Measurements from ENCODE around the gene SPATA19.

The SPATA19 gene

DNA sequence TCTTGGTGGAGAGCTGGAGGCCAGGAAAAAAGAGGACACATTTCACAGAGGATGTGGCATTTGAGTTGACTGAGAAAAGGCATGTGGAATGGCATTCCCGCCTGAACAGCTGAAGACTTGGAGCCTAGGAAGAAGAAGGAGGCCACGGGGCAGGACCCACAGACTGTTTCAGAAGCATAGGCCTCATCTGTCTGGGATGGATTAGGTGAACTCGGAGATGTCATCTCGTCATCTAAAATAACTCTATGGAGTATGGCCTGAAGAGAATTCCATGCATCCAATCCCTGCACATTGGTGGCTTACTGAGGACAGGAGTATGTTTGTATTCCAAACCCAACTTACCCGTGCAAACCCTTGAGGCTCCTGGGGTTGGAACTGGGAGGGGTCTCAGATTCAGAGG lies 16.4 kb downstream of the SPATA19 start:
- Histone ChIP-seq H3K9ac (ENCODE audit: low read depth in 1 of 2, low read length in 2 of 2) (no peak overlapping the region), H3K4me3 (ENCODE audit: low read length in 2 of 2) (no peak overlapping the region), H3K27me3 (ENCODE audit: control insufficient read depth in 2 of 2, insufficient read depth in 2 of 2, low read length in 2 of 2) (no peaks in the 10 kb centered on the region), H3K9me3 (ENCODE audit: control insufficient read depth in 2 of 2, low read length in 2 of 2) (no peaks in the 10 kb centered on the region), H3K27ac (ENCODE audit: low read depth in 2 of 2, low read length in 2 of 2) (no peak overlapping the region), H3K4me1 (ENCODE audit: control insufficient read depth in 2 of 2, insufficient read depth in 2 of 2, low read length in 2 of 2) (no peaks in the 10 kb centered on the region), H3K36me3 (ENCODE audit: control insufficient read depth in 2 of 2, insufficient read depth in 2 of 2, low read length in 2 of 2) (no peaks in the 10 kb centered on the region)

DNA sequence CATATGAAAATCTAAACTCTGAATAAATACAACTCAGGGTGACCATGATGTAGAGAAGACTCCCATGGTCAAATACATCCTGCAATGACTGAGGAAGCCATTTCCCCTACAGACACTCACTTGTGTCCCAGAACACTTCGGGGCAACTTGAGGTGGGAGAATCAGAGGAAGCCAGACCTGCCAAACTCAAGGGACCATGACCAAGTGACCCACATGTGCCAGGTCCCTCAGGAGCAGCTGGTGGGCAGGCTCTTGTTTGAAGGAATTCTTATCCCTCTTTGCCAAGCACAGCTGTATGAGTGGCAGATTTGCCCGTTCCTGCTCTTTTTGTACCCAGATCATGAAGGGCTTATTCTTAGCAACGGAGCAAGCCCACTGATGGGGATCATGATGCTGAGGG lies 17.8 kb downstream of the SPATA19 start:
- no peak overlapping the region for H3K27ac ChIP-seq (ENCODE audit: low read depth in 2 of 2, low read length in 2 of 2)
- no peaks in the 10 kb centered on the region for H3K27me3 ChIP-seq (ENCODE audit: control insufficient read depth in 2 of 2, insufficient read depth in 2 of 2, low read length in 2 of 2)
- no peaks in the 10 kb centered on the region for H3K36me3 ChIP-seq (ENCODE audit: control insufficient read depth in 2 of 2, insufficient read depth in 2 of 2, low read length in 2 of 2)
- no peaks in the 10 kb centered on the region for H3K4me1 ChIP-seq (ENCODE audit: control insufficient read depth in 2 of 2, insufficient read depth in 2 of 2, low read length in 2 of 2)
- no peak overlapping the region for H3K4me3 ChIP-seq (ENCODE audit: low read length in 2 of 2)
- H3K9me3 ChIP-seq (ENCODE audit: control insufficient read depth in 2 of 2, low read length in 2 of 2), result no peaks in the 10 kb centered on the region
- no peak overlapping the region for H3K9ac ChIP-seq (ENCODE audit: low read depth in 1 of 2, low read length in 2 of 2)

DNA sequence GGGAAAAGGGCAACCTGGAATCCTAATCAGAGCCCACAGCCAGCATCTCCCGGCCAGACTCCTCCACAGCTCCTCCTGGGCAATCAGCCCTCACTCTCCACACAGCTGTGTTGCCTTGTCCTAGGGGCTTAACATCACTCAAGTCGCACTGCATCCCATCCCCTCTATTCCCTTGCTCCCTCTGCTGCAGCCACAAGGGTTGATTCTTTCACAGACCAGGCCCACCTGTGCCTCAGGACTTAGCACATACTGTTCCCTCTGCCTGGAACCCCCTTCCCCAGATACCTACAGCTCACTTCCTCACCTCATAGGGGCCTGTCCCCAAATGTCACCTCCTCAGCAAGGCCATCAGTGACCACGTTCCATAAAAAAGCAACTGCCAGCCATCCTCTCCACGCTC lies 18.4 kb downstream of the SPATA19 start:
- Histone ChIP-seq H3K4me1 (ENCODE audit: control insufficient read depth in 2 of 2, insufficient read depth in 2 of 2, low read length in 2 of 2) (no peaks in the 10 kb centered on the region), H3K9ac (ENCODE audit: low read depth in 1 of 2, low read length in 2 of 2) (no peak overlapping the region), H3K4me3 (ENCODE audit: low read length in 2 of 2) (no peak overlapping the region), H3K9me3 (ENCODE audit: control insufficient read depth in 2 of 2, low read length in 2 of 2) (no peaks in the 10 kb centered on the region), H3K27me3 (ENCODE audit: control insufficient read depth in 2 of 2, insufficient read depth in 2 of 2, low read length in 2 of 2) (no peaks in the 10 kb centered on the region), H3K27ac (ENCODE audit: low read depth in 2 of 2, low read length in 2 of 2) (no peak overlapping the region), H3K36me3 (ENCODE audit: control insufficient read depth in 2 of 2, insufficient read depth in 2 of 2, low read length in 2 of 2) (no peaks in the 10 kb centered on the region)

DNA sequence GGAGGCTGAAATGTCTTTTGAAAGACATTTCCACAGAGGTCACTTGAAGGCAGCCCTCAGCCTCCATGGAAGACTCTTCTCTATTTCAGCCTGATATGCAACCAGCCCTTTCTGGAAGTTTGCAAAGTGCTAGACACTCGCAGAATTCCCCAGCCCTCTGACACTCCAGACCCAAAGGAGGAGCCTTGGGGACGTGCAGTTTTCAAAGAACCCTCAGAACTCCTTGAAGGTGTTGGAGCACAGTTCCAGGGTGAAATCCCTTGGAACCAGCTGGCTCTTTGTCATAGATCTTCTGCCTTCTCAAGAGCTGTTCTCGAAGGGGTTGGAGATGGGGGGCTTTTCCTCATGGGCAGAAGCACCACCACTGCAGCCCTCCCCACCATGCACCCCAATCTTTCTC lies 19.6 kb downstream of the SPATA19 start:
- H3K9ac ChIP-seq (ENCODE audit: low read depth in 1 of 2, low read length in 2 of 2), result no peak overlapping the region
- no peaks in the 10 kb centered on the region for H3K27me3 ChIP-seq (ENCODE audit: control insufficient read depth in 2 of 2, insufficient read depth in 2 of 2, low read length in 2 of 2)
- no peak overlapping the region for H3K27ac ChIP-seq (ENCODE audit: low read depth in 2 of 2, low read length in 2 of 2)
- no peaks in the 10 kb centered on the region for H3K9me3 ChIP-seq (ENCODE audit: control insufficient read depth in 2 of 2, low read length in 2 of 2)
- no peaks in the 10 kb centered on the region for H3K4me1 ChIP-seq (ENCODE audit: control insufficient read depth in 2 of 2, insufficient read depth in 2 of 2, low read length in 2 of 2)
- no peaks in the 10 kb centered on the region for H3K36me3 ChIP-seq (ENCODE audit: control insufficient read depth in 2 of 2, insufficient read depth in 2 of 2, low read length in 2 of 2)
- no peak overlapping the region for H3K4me3 ChIP-seq (ENCODE audit: low read length in 2 of 2)

DNA sequence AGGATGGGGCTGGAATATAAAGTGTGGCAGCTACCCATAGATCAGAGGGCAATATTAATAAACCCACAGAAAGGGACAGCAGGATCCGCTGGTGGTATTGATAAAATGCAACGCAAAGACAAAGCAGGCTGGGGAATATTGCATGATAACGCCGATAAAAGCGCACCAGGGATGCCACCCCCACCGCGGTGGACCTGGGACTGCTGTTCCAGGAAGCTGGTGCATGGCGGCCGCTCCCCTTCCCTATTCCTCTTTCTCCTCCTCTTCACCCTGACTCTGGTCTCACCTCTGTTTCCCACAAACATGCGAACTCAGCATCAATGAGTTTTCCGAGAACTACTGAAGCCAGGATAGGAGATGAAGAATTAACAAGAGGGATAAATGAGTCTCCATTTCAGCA lies 20.2 kb downstream of the SPATA19 start:
- no peaks in the 10 kb centered on the region for H3K9me3 ChIP-seq (ENCODE audit: control insufficient read depth in 2 of 2, low read length in 2 of 2)
- H3K9ac ChIP-seq (ENCODE audit: low read depth in 1 of 2, low read length in 2 of 2), result no peak overlapping the region
- H3K4me3 ChIP-seq (ENCODE audit: low read length in 2 of 2), result no peak overlapping the region
- no peaks in the 10 kb centered on the region for H3K4me1 ChIP-seq (ENCODE audit: control insufficient read depth in 2 of 2, insufficient read depth in 2 of 2, low read length in 2 of 2)
- no peak overlapping the region for H3K27ac ChIP-seq (ENCODE audit: low read depth in 2 of 2, low read length in 2 of 2)
- no peaks in the 10 kb centered on the region for H3K36me3 ChIP-seq (ENCODE audit: control insufficient read depth in 2 of 2, insufficient read depth in 2 of 2, low read length in 2 of 2)
- H3K27me3 ChIP-seq (ENCODE audit: control insufficient read depth in 2 of 2, insufficient read depth in 2 of 2, low read length in 2 of 2), result no peaks in the 10 kb centered on the region

DNA sequence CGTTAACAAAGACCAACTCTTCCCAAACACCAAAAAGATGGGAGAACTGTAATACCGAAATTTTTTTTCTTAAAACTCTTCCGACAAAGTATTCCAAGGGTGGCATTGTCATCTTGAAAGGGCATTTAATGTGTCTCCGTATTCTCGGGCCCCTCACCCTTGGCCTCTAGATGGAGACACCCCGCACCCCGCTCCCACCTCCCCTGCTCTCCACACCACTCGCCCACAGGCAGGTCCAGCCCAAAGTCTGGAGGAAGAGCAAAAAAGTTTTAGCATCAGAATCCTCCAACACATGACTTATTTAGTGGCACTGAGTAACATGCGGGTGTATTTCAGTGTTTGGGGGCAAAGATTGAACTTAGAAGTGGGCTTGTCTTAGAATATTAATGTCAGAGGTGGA lies 20.7 kb downstream of the SPATA19 start:
- no peak overlapping the region for H3K9ac ChIP-seq (ENCODE audit: low read depth in 1 of 2, low read length in 2 of 2)
- no peaks in the 10 kb centered on the region for H3K36me3 ChIP-seq (ENCODE audit: control insufficient read depth in 2 of 2, insufficient read depth in 2 of 2, low read length in 2 of 2)
- H3K4me1 ChIP-seq (ENCODE audit: control insufficient read depth in 2 of 2, insufficient read depth in 2 of 2, low read length in 2 of 2), result no peaks in the 10 kb centered on the region
- no peak overlapping the region for H3K4me3 ChIP-seq (ENCODE audit: low read length in 2 of 2)
- H3K27me3 ChIP-seq (ENCODE audit: control insufficient read depth in 2 of 2, insufficient read depth in 2 of 2, low read length in 2 of 2), result no peaks in the 10 kb centered on the region
- H3K9me3 ChIP-seq (ENCODE audit: control insufficient read depth in 2 of 2, low read length in 2 of 2), result no peaks in the 10 kb centered on the region
- no peak overlapping the region for H3K27ac ChIP-seq (ENCODE audit: low read depth in 2 of 2, low read length in 2 of 2)

DNA sequence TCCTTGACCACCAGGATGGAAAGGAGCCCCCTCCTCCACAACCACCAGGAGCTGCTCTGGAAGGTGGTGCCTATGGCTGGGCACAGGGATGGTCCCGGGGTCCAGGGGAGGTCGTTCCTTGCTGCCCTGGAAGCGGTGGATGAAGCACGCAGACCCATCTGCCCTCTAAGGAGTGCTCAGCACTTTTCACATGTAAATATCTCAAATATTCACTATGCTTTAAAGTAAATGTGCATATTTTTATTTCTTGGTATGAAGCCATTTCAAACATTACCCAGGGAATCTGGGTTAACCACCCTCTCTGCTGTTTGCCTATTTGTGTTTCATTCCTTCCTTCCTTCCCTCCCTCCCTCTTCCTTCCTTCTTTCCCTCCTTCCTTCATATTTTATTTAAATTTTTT lies 21.7 kb downstream of the SPATA19 start:
- no peak overlapping the region for H3K27ac ChIP-seq (ENCODE audit: low read depth in 2 of 2, low read length in 2 of 2)
- no peaks in the 10 kb centered on the region for H3K36me3 ChIP-seq (ENCODE audit: control insufficient read depth in 2 of 2, insufficient read depth in 2 of 2, low read length in 2 of 2)

DNA sequence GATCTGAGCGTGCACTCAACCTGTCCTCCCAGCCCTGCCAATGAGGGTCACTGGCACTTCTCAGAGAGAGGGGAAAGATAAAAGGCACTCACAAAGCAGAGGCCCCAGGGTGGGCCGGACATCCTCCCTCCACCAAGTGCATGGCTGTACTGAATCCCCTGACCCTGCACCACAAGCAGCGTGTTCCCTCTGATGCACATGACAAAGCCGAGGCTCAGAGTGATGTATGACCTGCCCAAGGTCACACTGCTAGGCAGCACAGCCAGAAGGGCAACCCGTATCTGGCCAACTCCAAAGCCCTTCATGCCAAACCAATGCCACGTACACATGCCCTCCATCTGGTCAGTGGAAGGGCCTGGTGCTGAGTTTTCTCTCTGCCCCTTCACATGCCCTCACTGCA lies 22.1 kb downstream of the SPATA19 start:
- Histone ChIP-seq H3K27me3 (ENCODE audit: control insufficient read depth in 2 of 2, insufficient read depth in 2 of 2, low read length in 2 of 2) (no peaks in the 10 kb centered on the region), H3K9ac (ENCODE audit: low read depth in 1 of 2, low read length in 2 of 2) (no peak overlapping the region), H3K36me3 (ENCODE audit: control insufficient read depth in 2 of 2, insufficient read depth in 2 of 2, low read length in 2 of 2) (no peaks in the 10 kb centered on the region), H3K4me3 (ENCODE audit: low read length in 2 of 2) (no peak overlapping the region), H3K4me1 (ENCODE audit: control insufficient read depth in 2 of 2, insufficient read depth in 2 of 2, low read length in 2 of 2) (no peaks in the 10 kb centered on the region), H3K9me3 (ENCODE audit: control insufficient read depth in 2 of 2, low read length in 2 of 2) (no peaks in the 10 kb centered on the region), H3K27ac (ENCODE audit: low read depth in 2 of 2, low read length in 2 of 2) (no peak overlapping the region)

More for the DNA sequence above, 21.7 kb downstream of the SPATA19 start:
- no peaks in the 10 kb centered on the region for H3K27me3 ChIP-seq (ENCODE audit: control insufficient read depth in 2 of 2, insufficient read depth in 2 of 2, low read length in 2 of 2)
- H3K4me1 ChIP-seq (ENCODE audit: control insufficient read depth in 2 of 2, insufficient read depth in 2 of 2, low read length in 2 of 2), result no peaks in the 10 kb centered on the region
- no peak overlapping the region for H3K9ac ChIP-seq (ENCODE audit: low read depth in 1 of 2, low read length in 2 of 2)
- no peaks in the 10 kb centered on the region for H3K9me3 ChIP-seq (ENCODE audit: control insufficient read depth in 2 of 2, low read length in 2 of 2)
- no peak overlapping the region for H3K4me3 ChIP-seq (ENCODE audit: low read length in 2 of 2)

DNA sequence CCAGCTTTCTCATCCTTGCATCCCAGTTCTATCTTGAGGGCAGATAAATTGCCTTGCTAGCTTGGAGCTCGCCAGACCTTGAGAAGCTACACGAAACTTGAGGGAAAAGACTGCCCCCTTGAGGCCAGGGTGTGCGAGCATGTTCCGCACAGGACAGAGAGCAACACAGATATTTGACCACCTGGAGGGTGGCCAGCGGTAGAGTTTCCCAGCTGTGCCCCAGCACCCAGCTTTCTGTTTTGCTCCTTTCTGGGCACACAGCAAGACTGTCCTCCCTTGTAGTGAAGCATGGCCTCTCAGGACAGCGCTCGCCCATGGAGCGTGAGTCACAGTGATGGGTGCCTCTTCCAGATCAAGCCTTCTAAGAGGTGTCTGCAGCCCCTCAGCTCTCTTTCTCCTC lies 23.5 kb downstream of the SPATA19 start:
- Histone ChIP-seq H3K9me3 (ENCODE audit: control insufficient read depth in 2 of 2, low read length in 2 of 2) (no peaks in the 10 kb centered on the region), H3K36me3 (ENCODE audit: control insufficient read depth in 2 of 2, insufficient read depth in 2 of 2, low read length in 2 of 2) (no peaks in the 10 kb centered on the region), H3K4me3 (ENCODE audit: low read length in 2 of 2) (no peak overlapping the region)

DNA sequence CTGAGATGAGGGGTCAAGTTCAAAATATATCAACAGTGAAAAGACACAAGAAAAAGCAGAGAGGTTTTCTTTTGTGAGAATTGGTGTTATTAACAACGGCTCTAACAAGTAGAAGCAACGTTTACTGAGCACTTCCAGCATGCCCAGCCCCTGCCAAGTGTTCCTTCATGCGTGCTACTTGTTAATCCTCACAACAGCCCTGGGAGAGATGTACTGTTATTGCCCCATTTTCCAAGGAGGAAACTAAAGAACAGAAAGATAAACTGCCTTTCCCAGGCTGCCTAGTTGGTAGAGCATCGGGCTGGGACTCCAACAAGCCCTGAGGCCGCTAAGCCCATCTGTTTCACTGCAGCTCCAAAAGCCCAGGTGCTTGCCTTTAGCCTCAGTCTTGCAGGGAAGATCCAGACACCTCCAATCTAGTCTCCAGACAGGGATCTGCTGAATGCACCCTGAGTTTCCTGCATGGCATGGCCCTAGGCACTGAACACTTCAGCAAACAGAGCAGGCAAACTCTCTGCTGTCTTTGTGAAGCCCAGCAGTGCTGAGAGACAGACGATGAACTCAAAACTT lies 25.5 kb downstream of the SPATA19 start:
- Histone ChIP-seq H3K9me3 (ENCODE audit: control insufficient read depth in 2 of 2, low read length in 2 of 2) (no peaks in the 10 kb centered on the region), H3K27me3 (ENCODE audit: control insufficient read depth in 2 of 2, insufficient read depth in 2 of 2, low read length in 2 of 2) (no peaks in the 10 kb centered on the region)

More for the DNA sequence above, 23.5 kb downstream of the SPATA19 start:
- no peak overlapping the region for H3K27ac ChIP-seq (ENCODE audit: low read depth in 2 of 2, low read length in 2 of 2)
- H3K4me1 ChIP-seq (ENCODE audit: control insufficient read depth in 2 of 2, insufficient read depth in 2 of 2, low read length in 2 of 2), result no peaks in the 10 kb centered on the region
- no peaks in the 10 kb centered on the region for H3K27me3 ChIP-seq (ENCODE audit: control insufficient read depth in 2 of 2, insufficient read depth in 2 of 2, low read length in 2 of 2)
- H3K9ac ChIP-seq (ENCODE audit: low read depth in 1 of 2, low read length in 2 of 2), result no peak overlapping the region

DNA sequence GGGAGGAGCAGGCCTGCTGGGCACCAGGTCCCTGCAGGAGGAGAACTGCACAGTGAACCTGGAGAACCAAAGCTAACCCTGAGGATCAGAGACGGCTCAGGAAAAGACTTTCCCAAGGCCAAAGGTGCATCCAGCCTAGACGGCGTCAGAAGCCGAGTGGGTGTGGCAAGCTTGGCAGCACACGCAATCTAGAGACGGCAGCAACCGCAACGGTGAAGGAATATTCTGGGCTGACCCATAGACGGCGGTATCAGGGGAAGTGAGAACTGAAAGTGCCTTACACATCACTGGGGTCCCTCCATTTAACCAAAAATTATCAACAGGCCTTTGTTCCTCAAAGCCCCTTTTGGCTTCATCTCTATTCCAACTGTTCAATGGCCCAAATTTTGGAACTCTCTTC lies 26.2 kb downstream of the SPATA19 start:
- H3K27me3 ChIP-seq (ENCODE audit: control insufficient read depth in 2 of 2, insufficient read depth in 2 of 2, low read length in 2 of 2), result no peaks in the 10 kb centered on the region
- no peaks in the 10 kb centered on the region for H3K4me1 ChIP-seq (ENCODE audit: control insufficient read depth in 2 of 2, insufficient read depth in 2 of 2, low read length in 2 of 2)
- H3K4me3 ChIP-seq (ENCODE audit: low read length in 2 of 2), result no peak overlapping the region
- H3K9me3 ChIP-seq (ENCODE audit: control insufficient read depth in 2 of 2, low read length in 2 of 2), result no peaks in the 10 kb centered on the region
- H3K9ac ChIP-seq (ENCODE audit: low read depth in 1 of 2, low read length in 2 of 2), result no peak overlapping the region
- no peaks in the 10 kb centered on the region for H3K36me3 ChIP-seq (ENCODE audit: control insufficient read depth in 2 of 2, insufficient read depth in 2 of 2, low read length in 2 of 2)
- H3K27ac ChIP-seq (ENCODE audit: low read depth in 2 of 2, low read length in 2 of 2), result no peak overlapping the region

More for the DNA sequence above, 25.5 kb downstream of the SPATA19 start:
- no peaks in the 10 kb centered on the region for H3K4me1 ChIP-seq (ENCODE audit: control insufficient read depth in 2 of 2, insufficient read depth in 2 of 2, low read length in 2 of 2)
- H3K9ac ChIP-seq (ENCODE audit: low read depth in 1 of 2, low read length in 2 of 2), result no peak overlapping the region
- no peak overlapping the region for H3K4me3 ChIP-seq (ENCODE audit: low read length in 2 of 2)
- no peak overlapping the region for H3K27ac ChIP-seq (ENCODE audit: low read depth in 2 of 2, low read length in 2 of 2)
- H3K36me3 ChIP-seq (ENCODE audit: control insufficient read depth in 2 of 2, insufficient read depth in 2 of 2, low read length in 2 of 2), result no peaks in the 10 kb centered on the region

Measured in mucosa of rectum (tissue), 2 donors.